Activated gamma-delta T cell treated with Interleukin-2 at 50 U/mL for 16 hours (primary cell): ENCODE measurements around the gene WSB2.

Experiments used
- DNase-seq: peaks from one replicate; pipeline ENCODE4 v3.0.0-alpha.2; 2020

The WSB2 gene

GRCh38 chr12:117986705-117987469 is 74.1 kb downstream of the WSB2 start:
- no peak for DNase-seq

- DNase-seq = no peak
Measured at GRCh38 chr12:117985182-117985581, 75.8 kb downstream of the WSB2 start.
